ENCODE data around the gene DRGX. TPM values are rescaled to one million over a fixed set of nuclear protein-coding genes. Genes with fewer than 3 reads are reported as not detected.

Gene DRGX
- total RNA-seq, 2 donors from 2014 or later: not detected

GRCh38 chr10:49353026-49353894, 42.6 kb downstream of the DRGX start:
- intact Hi-C loops (cut with DNase I): loop anchor here in 1 of 2 donors (10.0 kb wide), 1 partner anchor 88 kb away; no protein-coding TSS in a partner anchor
- peak; percentile 62 for DNase-seq (ENCODE audit: low spot score)

- intact Hi-C loops (cut with DNase I): loop anchor here in 1 of 2 donors (10.0 kb wide), 1 partner anchor 88 kb away; no protein-coding TSS in a partner anchor
- no peak for DNase-seq (ENCODE audit: low spot score)
Measured at GRCh38 chr10:49352323-49352722, 43.6 kb downstream of the DRGX start.

- no peak for DNase-seq (ENCODE audit: low spot score)
- intact Hi-C loops (cut with DNase I): loop anchor here in 1 of 2 donors (10.0 kb wide), 1 partner anchor 87 kb away; no protein-coding TSS in a partner anchor
Measured at GRCh38 chr10:49351669-49352068, 44.2 kb downstream of the DRGX start.

- no peak for DNase-seq (ENCODE audit: low spot score)
- intact Hi-C loops (cut with DNase I): loop anchor here in 1 of 2 donors (10.0 kb wide), 1 partner anchor 86 kb away; no protein-coding TSS in a partner anchor
Measured at GRCh38 chr10:49350846-49351532, 44.9 kb downstream of the DRGX start.

GRCh38 chr10:49350138-49350537, 45.8 kb downstream of the DRGX start:
- no peak for DNase-seq (ENCODE audit: low spot score)
- intact Hi-C loops (cut with DNase I): loop anchor here in 1 of 2 donors (10.0 kb wide), 1 partner anchor 85 kb away; no protein-coding TSS in a partner anchor

- DNase-seq (ENCODE audit: low spot score): no peak
- intact Hi-C loops (cut with DNase I): no loop called here
Measured at GRCh38 chr10:49349390-49349789, 46.5 kb downstream of the DRGX start.

DNA sequence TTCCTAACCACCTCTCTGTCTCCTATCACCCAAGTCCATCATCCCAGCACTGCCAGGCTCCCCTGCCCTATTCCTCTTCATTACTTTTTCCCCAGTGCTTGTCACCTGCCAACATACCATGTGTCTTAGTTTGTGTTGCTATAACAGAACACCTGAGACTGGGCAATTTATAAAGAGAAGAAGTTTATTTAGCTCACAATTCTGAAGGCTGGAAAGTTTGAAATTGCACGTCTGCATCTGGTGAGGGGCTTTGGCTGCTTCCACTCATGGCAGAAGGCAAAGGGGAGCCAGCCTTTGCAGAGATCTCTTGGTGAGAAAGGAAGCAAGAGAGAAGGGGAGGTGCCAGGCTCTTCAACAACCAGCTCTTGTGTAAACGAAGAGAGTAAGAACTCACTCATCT, 47.3 kb downstream of the DRGX start:
- intact Hi-C loops (cut with DNase I): no loop called here
- DNase-seq (ENCODE audit: low spot score): no peak

- intact Hi-C loops (cut with DNase I): no loop called here
- no peak for DNase-seq (ENCODE audit: low spot score)
Measured at GRCh38 chr10:49347827-49348226, 48.1 kb downstream of the DRGX start.

GRCh38 chr10:49347342-49347741, 48.5 kb downstream of the DRGX start:
- intact Hi-C loops (cut with DNase I): no loop called here
- no peak for DNase-seq (ENCODE audit: low spot score)

DNA sequence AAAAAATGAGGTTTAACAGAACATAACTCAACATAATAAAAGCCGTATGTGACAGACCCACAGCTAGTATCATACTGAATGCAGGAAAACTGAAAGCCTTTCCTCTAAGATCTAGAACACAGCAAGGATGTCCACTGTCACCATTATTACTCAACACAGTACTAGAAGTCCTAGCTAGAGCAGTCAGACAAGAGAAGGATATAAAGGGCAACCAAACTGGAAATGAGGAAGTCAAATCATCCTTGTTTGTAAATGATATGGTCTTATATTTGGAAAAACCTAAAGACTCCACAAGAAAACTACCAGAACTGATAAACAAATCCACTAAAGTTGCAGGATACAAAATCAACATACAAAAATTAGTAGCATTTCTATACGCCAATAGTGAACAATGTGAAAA, 51.0 kb downstream of the DRGX start:
- intact Hi-C loops (cut with DNase I): no loop called here
- DNase-seq (ENCODE audit: low spot score): no peak

- intact Hi-C loops (cut with DNase I): no loop called here
- no peak for DNase-seq (ENCODE audit: low spot score)
Measured at GRCh38 chr10:49338604-49339003, 57.3 kb downstream of the DRGX start.

DNA sequence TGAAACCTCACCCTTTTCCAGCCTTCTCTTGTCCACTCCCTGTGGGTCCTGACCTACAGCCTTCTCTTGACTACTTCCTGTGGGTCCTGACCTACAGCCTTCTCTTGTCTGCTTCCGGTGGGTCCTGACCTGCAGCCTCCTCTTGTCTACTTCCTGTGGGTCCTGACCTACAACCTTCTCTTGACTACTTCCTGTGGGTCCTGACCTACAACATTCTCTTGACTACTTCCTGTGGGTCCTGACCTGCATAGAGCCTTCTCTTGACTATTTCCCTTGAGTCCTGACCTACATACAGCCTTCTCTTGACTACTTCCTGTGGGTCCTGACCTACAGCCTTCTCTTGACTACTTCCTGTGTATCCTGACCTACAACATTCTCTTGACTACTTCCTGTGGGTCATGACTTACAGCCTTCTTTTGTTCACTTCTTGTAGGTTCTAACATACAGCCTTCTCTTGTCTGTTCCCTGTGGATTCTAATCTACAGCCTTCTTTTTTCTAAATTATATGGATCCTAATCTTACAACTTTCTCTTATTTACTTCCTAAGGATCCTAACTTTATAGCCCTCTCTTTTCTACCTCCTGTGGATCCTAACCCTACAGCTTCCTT, 60.4 kb downstream of the DRGX start:
- DNase-seq (ENCODE audit: low spot score): no peak
- intact Hi-C loops (cut with DNase I): no loop called here

GRCh38 chr10:49334964-49335363, 60.9 kb downstream of the DRGX start:
- intact Hi-C loops (cut with DNase I): no loop called here
- DNase-seq (ENCODE audit: low spot score): no peak

- intact Hi-C loops (cut with DNase I): no loop called here
- no peak for DNase-seq (ENCODE audit: low spot score)
Measured at GRCh38 chr10:49333192-49333591, 62.7 kb downstream of the DRGX start.

DNA sequence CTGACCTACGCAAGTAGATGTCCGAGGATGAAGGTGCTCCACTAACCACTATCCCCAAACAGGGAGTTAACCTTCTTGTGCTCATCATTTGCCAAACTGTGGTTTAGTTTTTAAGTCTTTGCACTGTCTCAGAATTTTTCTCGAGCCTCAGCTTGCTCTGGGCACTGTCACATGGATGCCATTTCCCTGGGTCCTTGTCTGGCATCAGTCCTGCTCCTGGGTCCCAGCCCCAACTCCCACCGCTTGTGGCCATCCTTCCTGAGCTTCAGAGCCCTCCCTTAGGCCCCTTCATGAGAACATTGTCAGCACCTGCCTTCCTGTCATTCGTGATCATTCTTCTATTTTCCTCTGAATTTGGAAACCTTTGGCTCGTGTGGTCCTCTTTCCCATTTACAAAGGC, 63.1 kb downstream of the DRGX start:
- DNase-seq (ENCODE audit: low spot score): no peak
- intact Hi-C loops (cut with DNase I): no loop called here

GRCh38 chr10:49332333-49332732, 63.6 kb downstream of the DRGX start:
- no peak for DNase-seq (ENCODE audit: low spot score)
- intact Hi-C loops (cut with DNase I): no loop called here

DNA sequence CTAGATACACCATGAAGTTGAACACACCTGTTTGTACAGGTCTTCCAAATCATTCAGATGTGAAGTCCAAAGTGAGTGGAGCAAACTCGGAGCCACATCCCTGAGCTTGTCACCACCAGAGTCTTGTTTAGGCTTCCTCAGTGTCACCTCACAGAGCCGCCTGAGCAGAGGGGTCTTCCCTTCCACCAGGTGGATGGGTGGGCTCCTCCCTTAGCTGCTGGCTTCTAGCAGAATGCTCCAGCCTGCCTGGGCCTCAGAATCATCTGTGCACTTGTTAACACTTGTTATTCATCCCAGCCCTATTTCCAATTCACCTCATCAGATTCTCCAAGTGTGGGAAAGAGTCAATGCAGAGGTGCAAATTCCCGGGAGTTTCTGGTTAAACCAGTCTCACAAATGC, 64.5 kb downstream of the DRGX start:
- no peak for DNase-seq (ENCODE audit: low spot score)
- intact Hi-C loops (cut with DNase I): no loop called here

GRCh38 chr10:49330127-49330665, 65.7 kb downstream of the DRGX start:
- DNase-seq (ENCODE audit: low spot score): no peak
- intact Hi-C loops (cut with DNase I): no loop called here

GRCh38 chr10:49329146-49329505, 66.8 kb downstream of the DRGX start:
- intact Hi-C loops (cut with DNase I): no loop called here
- no peak for DNase-seq (ENCODE audit: low spot score)

All from posterior vena cava (tissue), 2 donors.